Measurements from ENCODE around the gene UNG.

The UNG gene

GRCh38 chr12:109154451-109155438, 57.3 kb downstream of the UNG start:
- DNase-seq (ENCODE audit: low read depth in 2 of 2): peak in 1 of 2 experiments; percentile 19

GRCh38 chr12:109156036-109156435, 58.6 kb downstream of the UNG start:
- no peak for DNase-seq (ENCODE audit: low read depth in 2 of 2)

- DNase-seq (ENCODE audit: low read depth in 2 of 2): no peak
Measured at GRCh38 chr12:109156586-109156985, 59.2 kb downstream of the UNG start.

GRCh38 chr12:109157986-109158385, 60.6 kb downstream of the UNG start:
- no peak for DNase-seq (ENCODE audit: low read depth in 2 of 2)

- DNase-seq (ENCODE audit: low read depth in 2 of 2): no peak
Measured at GRCh38 chr12:109160433-109160832, 63.0 kb downstream of the UNG start.

Data from fibroblast of skin of left quadriceps (primary cell).